ENCODE data around the gene ABRACL.

GRCh38 chr6:138987643-138988468 is 40.7 kb upstream of the ABRACL start, which contains the start of gene REPS1:
- TF ChIP-seq CTCF (IDR thresholded peaks at IDR 0.05), result peak; percentile 96 to 98 (median 98)
- peak; percentile 73 to 78 for TF ChIP-seq POLR2AphosphoS5 (IDR thresholded peaks at IDR 0.05)

Measured in upper lobe of left lung (tissue), 4 donors.